Measurements from ENCODE around the gene SIMC1.

DNA sequence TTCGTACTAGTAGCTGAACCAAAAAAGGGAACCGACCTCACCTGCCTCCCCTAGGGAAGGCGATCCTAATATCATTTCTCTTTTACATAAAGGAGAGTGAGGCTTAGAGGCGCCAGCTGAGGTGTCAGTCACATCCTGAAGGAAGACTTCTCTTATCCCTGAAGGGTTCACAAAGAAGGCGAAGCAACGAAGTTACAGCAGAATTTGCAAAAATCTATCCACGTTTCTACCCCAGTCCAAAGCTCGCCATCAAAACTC lies 123.9 kb downstream of the SIMC1 start:
- no peak for TF ChIP-seq POLR2AphosphoS5 (IDR thresholded peaks at IDR 0.05)
- TF ChIP-seq, protein P1, sequence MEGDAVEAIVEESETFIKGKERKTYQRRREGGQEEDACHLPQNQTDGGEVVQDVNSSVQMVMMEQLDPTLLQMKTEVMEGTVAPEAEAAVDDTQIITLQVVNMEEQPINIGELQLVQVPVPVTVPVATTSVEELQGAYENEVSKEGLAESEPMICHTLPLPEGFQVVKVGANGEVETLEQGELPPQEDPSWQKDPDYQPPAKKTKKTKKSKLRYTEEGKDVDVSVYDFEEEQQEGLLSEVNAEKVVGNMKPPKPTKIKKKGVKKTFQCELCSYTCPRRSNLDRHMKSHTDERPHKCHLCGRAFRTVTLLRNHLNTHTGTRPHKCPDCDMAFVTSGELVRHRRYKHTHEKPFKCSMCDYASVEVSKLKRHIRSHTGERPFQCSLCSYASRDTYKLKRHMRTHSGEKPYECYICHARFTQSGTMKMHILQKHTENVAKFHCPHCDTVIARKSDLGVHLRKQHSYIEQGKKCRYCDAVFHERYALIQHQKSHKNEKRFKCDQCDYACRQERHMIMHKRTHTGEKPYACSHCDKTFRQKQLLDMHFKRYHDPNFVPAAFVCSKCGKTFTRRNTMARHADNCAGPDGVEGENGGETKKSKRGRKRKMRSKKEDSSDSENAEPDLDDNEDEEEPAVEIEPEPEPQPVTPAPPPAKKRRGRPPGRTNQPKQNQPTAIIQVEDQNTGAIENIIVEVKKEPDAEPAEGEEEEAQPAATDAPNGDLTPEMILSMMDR (IDR thresholded peaks at IDR 0.05) = no peak
